ENCODE data around the gene CRISPLD2. TPM values are rescaled to one million over a fixed set of nuclear protein-coding genes. Genes with fewer than 3 reads are reported as not detected.

CRISPLD2 gene
- total and polyA plus RNA-seq, 10 of the 15 experiments (the other 5 are each of a cell fraction or from before 2014, with no cell fraction given) = 0.03 to 0.30 (median 0.08) TPM; not detected in 5

DNA sequence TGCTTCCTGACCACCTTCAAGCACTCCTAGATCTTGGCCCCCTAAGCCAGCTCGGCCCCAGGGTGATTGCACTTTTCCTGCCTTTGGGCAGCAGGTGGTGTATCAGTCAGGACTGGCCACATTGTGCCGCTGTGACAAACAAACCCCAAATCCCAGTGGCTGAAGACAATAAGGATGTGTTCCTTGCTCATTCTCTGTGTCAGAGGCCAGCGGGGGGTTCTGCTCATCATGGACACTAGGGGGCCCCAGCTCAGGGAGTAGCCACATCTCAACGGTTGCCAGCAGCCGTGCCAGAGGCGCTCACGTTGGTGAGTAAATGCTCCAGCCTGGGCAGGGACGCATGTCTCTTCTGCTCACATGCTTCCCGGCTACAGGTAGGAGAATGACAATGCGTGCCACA is 131.1 kb downstream of the CRISPLD2 start:
- ATAC-seq = peak; percentile 76
- no peak overlapping the region for H3K4me2 ChIP-seq (ENCODE audit: control insufficient read depth, insufficient read depth)
- intact Hi-C loops (cut with micrococcal nuclease; ENCODE audit: unreplicated experiment) (no loop called here), in situ Hi-C loops (cut with MboI) (loop anchor here (25.0 kb wide), 2 partner anchors 314 to 439 kb away; partner anchors contain the start of genes KLHL36 and MEAK7)
- no peaks in the 10 kb centered on the region; the same call in 2 of the 3 replicates for H3K9me3 ChIP-seq (replicated peaks; ENCODE audit: control insufficient read depth, insufficient read depth, low read length)
- DNase-seq (ENCODE audit: low read depth, low spot score) = no peak
- ChIA-PET RAD21 (ENCODE audit: unreplicated experiment) (interaction anchor here (6.3 kb wide), 1 partner anchor 197 kb away, joined by 72 read pairs; no protein-coding TSS in a partner anchor), SMC1A (ENCODE audit: uncharacterized antibody, unreplicated experiment) (interaction anchor here (1.0 to 6.8 kb wide), 4 partner anchors 23 to 197 kb away, joined by 3 to 91 read pairs (median 16); no protein-coding TSS in a partner anchor), CTCF (interaction anchor here (1.0 to 7.4 kb wide), 8 partner anchors 8 to 195 kb away, joined by 3 to 170 read pairs (median 6); no protein-coding TSS in a partner anchor), POLR2A (no interaction called here)
- H3K27me3 ChIP-seq (replicated peaks in 1 of 2; ENCODE audit: control insufficient read depth in 2 of 2, insufficient read depth in 2 of 2, low read length in 1 of 2) = no peaks in the 10 kb centered on the region; a peak in 1 of 4 replicates
- H3K4me1 ChIP-seq (ENCODE audit: control insufficient read depth, insufficient read depth, low read length) = peaks cover 4% of the 10 kb centered on the region; the same call in 1 of the 2 replicates
- H3K36me3 ChIP-seq (ENCODE audit: control insufficient read depth in 2 of 2, insufficient read depth in 2 of 2, low read length in 1 of 2) = no peaks in the 10 kb centered on the region
- no peak overlapping the region for H2AFZ ChIP-seq (ENCODE audit: control insufficient read depth, low read depth, low read length)
- BruUV-seq (replicated peaks) = no TSS peak
- no peak overlapping the region for H3K4me3 ChIP-seq
- H3K79me2 ChIP-seq (ENCODE audit: control insufficient read depth, insufficient read depth, low read length) = no peaks in the 10 kb centered on the region
- TF ChIP-seq FOS (IDR thresholded peaks at IDR 0.05; ENCODE audit: borderline replicate concordance, extremely low read depth, insufficient read length) = no peak
- peak; percentile 18 for TF ChIP-seq BCL3 (IDR thresholded peaks at IDR 0.05; ENCODE audit: borderline replicate concordance, insufficient read depth, low read depth, low read length, poor library complexity, severe bottlenecking)
- peak; percentile 8 to 44 (median 34); a peak in 4 of 6 replicates for TF ChIP-seq CTCF (IDR thresholded peaks at IDR 0.05 in 2 of 3, conservative IDR thresholded peaks at IDR 0.05 in 1 of 3; ENCODE audit: control insufficient read depth in 2 of 3, extremely low read depth in 1 of 3, insufficient read depth in 1 of 3, low read depth in 3 of 3, low read length in 3 of 3)
- no peaks in the 10 kb centered on the region for H4K20me1 ChIP-seq (ENCODE audit: control insufficient read depth, insufficient read depth)
- H3K27ac ChIP-seq (ENCODE audit: control insufficient read depth, insufficient read depth) = no peak overlapping the region
- H3K9ac ChIP-seq (ENCODE audit: control insufficient read depth, insufficient read depth, low read length) = no peak overlapping the region
- FAIRE-seq = no peak
- 32% methylated on average over 10 of the region's 10 CpGs for WGBS (ENCODE audit: insufficient coverage, insufficient replicate concordance, low lambda C conversion rate, missing lambda C conversion rate)

Measured in GM12878 (cell line).